CD4-positive, alpha-beta T cell treated with Interleukin-15 for 4 hours (primary cell): ENCODE measurements around the gene CAPN14.

ENCODE experiments used
- DNase-seq: peaks from one replicate; pipeline ENCODE4 v3.0.0-alpha.2; 2020; ENCODE audit warnings: low spot score

CAPN14 gene

DNA sequence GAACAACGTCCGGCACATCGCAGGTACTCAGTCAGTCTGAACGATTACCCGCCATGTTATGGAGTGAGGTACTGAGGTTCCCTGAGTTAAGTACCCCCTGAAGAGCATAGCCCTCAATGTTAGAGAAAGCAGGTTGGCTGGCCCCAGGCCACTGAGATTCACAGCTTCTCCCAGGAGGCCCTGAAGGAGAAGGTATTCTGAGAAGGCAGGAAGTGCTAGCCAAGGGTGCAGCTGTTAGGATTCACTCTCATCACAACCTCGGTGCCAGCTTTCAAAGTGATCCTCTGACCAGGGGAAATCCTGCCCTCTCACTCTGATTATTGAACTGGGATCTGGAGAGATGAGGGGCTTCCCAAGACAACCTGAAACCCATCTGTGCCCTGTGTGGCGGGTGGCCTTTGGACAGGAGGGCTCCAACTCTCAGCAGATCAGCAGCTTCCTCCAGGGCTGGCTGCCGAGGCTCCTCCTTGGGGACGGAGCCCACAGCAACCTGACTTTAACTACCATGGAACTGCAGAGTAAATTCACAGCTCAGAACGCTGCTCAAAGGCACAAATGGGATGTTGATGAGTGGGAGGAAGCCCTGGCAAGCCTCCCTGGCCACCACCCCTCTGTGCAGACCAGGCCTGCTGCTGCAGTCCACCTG lies 24.4 kb upstream of the CAPN14 start:
- no peak for DNase-seq

DNA sequence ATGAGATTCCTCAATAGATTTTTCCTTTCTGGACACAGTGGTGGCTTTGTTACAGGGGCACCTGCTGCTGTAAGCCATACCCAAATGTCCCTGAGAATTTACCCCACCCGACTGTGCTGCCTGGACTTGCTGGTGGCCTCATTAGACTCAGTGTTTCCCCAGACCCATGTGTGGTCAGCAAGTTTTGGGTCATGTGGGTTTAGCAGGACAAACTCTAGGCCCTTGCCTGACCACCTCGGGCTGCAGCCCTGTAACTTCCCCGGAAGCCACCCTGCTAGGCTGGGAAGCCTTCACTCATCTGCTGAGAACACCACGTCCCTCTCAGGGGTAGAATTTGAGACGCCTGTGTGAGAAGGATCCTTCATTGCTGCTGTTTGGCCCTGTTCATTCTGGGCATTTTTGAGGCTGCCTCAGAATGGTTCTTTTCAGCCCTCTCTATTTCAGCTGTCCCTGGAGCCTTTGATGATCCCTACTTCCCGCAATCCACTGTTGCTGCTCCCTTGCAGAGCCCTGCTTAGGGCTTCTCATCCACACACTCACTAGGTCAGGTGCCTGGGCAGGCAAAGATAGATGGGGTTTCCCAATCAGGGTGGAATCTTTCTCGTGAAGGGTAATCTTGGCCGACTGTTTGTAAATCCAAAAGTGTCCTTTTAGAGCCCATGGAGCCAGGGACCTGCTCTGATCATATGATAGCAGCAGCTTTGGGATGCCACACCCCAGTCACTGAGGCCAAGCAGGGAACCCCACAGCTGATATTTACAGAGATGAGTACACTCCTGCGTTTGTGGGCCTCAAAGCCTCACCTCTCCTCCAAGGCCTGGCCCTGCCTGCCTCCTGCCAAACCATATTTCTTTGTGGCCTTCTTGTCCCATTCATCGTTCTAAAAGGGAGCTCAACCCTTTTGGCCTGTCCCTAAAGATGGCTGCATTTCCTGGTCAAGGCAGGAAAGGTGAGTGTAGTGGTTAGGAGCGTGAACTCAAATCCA lies 23.4 kb upstream of the CAPN14 start:
- no peak for DNase-seq

DNA sequence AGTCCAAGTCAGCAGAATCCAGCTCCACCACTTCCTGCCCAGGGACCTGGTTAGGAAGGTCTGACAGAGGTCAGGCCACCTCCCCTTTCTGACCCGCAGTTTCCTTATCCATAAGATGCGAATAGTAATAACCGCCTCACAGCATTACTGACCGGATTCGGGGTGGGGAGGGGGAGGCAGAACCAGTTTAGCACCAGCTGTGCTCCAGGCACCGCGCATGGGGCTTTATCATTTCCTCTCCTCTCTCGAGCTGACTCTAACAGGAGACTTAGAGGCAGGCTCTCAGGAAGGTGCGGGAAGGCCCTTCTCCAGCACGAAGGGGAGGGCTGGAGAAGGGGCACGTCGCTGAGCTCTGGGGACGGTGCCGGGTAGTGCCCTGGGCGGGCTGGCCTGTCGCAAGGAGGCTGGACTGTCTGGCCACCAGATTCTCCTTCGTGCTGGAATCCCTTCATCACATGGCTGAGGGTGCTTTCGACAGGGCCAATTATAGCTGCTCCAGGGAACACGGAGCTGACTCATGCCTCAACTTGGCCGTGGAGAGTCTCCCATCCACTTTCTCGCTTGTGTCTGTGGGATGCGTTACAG lies 22.4 kb upstream of the CAPN14 start:
- DNase-seq: no peak

DNA sequence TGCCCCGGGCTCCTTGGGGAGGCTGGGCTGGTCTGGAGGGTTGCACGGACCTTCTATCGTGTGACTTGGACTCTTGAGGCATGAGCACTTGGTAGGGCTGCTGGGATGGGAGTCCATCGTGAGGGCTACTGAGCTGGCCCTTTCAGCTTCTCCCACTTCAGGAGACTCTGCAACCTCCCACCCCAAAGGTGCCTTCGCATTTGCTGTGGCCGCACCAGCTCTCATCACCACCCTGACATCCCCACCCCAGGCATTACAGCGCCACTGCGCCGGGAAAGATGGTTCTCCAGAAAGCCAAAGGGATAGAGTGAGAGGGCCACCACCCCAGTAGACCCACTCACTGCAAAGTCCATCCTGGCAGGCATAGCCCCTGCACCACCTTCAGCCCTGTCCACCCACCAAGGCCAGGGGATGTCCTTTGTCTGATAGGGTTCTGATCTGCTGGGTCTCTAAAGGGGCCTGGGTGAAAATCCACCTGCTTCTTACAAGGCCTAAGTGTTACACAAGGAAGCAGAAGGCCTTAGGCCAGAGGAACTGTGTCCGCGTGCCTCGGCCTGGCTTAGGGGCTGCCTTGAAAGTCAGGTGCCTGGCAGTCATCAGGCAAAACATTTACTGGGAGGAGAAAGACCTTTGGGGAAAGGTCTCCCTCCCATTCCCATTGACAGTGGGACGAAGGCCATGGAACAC lies 21.7 kb upstream of the CAPN14 start:
- no peak for DNase-seq

DNA sequence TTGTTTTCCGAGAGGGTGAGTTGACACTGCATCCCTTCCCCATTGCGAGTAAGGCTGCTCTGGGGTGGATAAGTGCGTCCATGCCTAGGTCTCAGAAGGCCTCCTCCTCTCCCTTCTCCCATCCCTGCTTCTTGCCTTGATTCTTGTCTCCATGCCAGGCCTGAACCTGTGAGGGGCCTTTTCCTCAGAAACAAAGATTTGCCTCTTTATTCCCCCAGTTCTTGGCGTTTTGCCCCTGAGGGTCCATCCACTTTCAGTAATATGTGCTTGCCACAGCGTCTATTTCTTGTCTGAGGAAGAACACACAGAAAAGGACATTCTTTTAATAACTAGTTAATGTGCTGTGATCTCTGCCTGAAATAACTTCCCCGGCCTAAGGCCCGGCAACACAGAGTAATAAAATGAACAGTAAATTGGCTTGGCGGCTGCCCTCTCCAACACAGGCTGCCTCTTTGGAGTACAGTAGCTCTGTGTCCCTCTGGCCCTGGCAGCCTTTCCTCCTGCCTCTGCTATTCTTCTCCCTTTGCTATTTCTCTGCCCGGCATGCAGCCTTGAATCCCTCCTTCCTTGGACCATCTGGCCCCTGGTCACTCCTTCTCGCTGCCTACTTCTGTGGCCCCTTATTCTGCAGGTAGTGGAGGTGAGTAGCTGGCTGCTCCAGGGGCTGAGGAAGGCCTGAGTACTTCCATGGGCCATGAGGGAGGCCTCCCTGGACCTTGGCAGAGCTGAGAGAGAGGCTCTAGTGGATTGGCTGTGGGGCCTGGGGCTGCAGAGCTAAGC lies 21.0 kb upstream of the CAPN14 start:
- no peak for DNase-seq

DNA sequence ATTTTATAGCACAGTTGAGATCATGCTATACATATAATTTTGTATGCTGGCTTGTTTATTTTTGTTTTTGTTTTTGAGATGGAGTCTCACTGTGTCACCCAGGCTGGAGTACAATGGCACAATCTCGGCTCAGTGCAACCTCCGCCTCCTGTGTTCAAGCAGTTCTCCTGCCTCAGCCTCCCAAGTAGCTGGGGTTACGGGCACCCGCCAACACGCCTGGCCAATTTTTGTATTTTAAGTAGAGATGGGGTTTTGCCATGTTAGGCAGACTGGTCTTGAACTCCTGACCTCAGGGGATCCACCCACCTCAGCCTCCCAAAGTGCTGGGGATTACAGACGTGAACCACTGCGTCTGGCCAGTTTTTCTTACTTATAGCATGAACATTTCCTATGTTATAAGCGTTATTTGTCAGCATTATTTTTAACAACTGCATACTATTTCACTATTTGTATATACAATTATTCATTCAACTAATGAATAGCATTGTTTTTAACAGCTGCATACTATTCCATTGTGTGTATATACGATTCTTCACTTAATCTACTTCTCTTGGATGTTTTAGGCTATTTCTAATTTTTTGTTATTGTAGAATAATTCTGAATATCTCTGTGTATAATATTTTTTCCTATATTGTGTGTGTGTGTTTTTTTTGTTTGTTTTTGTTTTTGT lies 20.2 kb upstream of the CAPN14 start:
- no peak for DNase-seq

DNA sequence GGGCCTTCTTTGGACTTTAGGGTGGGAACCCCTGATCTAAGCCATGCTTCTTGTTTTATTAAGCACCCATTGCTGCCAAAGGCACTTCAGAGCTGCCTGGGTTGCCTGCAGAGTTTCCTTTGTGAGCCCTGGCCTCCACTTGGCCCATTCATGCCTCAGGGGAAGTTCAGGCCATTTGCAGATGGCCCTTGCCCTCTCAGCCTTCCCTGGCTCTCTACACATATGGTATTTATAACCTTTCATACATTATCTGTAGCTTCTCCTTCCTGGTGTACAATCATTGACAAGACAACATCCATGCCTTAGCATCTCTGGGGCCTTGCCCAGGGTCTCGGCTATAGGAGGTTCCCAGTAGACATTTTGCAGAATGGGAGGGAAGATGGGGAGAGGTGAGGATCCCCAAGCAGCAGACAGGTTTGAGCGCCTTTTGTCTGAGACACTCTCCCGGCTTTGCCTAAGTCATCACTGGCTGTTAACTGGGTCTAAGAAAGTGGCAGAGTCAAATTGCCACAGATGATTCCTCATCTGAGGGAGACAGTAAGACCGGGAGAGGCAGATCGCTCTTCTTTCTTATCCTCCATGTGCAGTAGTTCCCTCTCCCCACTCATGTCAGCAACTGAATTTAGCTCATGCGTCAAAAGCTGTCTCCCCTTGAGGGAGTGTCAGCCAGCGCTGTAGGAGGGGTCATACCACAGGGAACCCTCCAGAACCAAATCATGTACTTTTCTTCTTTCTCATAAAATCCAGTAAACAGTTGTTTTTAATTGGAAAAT lies 19.3 kb upstream of the CAPN14 start:
- no peak for DNase-seq

DNA sequence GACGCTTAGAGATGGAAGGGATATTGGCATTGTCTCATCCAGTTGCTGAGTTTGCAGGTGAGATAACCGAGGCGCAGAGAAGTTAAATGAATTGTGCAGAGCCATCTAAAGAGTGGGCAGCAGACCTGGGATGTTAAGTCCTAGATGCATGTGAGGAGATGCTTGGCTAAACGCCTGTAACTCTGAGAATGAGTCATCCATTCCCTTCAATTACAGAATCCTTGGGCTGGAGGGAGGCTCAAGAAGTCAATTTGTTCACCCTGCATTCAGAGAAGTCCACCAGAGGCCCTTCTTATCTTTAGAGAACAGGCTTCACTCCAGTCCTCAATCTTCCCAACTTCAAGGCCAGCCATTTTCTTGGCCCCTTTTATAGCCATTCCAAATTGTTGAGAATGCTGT lies 18.2 kb upstream of the CAPN14 start:
- DNase-seq: no peak

DNA sequence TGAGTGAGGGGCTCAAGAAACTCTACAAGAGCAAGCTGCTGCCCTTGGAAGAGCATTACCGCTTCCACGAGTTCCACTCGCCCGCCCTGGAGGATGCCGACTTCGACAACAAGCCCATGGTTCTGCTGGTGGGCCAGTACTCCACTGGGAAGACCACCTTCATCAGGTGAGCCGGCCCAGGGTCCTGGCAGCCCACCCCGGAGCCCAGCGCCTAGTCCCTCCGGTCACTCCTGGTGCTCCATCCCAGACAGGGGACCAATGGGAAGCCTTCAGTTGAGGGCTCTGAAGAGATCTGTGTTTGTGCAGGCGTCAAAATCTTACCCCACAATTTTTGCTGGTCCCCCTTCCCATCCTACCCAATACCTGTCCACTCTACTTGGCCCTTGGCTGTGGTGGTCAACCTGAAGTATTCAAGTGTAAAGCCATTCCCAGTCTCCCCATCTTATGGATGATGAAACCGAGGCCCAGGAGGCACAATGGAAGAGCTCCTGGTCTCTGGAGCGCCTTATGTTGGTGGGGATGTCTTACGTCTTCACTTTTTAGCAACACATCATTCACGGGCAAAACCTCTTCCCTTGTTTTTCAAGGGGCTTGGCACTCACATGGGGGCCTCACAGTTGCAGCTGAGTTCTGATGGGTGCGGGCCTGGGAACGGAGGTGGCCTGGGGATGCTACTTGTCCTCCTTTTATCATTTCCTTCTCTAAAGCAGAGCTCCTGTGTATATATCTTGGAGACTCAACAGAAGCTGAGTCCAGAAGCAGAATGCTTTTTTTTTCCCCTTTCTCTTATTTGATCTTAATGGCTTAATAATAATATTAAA lies 17.6 kb upstream of the CAPN14 start:
- DNase-seq: no peak

DNA sequence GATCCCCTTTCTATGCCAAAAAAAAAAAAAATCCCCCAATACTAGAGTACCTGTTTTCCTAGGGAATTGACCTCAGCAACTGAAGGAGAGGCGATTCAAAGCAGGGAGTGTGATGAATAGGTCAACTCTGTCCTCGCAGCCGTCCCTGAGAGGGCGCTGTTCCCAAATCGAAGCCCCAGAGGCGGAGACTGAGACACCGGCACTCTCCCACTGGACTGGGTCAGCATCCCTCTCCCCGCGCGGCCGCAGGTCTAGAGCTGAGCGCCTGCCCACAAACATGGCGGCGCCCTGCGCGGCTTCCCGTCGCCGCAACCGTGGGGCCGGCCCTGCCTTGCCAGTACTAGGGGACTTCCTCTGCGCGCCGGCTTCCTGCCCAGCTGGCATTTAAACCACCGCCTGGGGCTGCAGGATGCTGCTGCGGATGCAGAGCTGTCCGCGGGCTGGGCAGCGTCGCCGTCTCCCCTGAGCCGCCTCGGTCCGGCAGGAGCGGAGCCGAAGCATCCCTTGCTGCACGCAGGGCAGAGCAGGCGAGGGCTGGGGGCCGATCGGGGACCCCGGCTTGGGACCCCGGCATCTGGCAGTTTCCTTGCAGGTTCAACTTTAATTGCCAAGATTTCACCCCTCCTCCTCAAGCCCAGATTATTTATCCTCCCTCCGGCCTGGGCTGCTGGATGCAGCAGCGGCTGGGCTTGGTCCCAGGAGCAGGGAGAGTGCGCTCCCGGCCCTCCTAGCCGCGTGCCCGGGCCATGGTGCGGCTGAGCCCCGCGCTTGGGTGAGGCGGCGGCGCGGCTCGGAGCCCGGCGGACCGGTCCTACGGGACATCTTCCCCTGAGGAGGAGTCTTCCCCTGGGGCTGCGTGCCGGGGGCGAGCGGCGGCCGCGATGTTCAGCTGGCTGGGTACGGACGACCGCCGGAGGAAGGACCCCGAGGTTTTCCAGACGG lies 16.7 kb upstream of the CAPN14 start, which contains the start of gene EHD3:
Gene EHD3, plus strand, starts transcription at position 412 of the 942 bp plus-strand sequence. Its CDS starts 470 bp downstream, at position 882.
- peak; percentile 76 for DNase-seq

DNA sequence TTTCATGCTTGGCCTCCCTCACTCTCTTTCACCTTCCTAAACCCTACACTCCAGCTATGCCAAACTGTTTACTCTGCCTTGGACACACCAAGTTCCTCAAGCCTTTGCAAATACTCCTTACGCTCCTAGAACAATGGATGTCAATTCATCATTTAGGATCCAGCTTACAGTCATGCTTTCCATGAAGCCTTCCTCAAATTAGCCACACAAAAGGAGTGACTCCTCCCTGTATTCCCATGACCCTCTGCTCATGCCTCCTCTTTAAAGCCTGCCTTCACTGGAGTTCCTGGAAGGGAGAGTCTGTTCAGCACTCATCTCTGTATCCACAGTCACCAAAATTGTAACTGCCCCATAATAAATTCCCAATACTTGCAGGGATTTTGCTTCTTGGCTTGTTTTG lies 15.9 kb upstream of the CAPN14 start:
- no peak for DNase-seq

DNA sequence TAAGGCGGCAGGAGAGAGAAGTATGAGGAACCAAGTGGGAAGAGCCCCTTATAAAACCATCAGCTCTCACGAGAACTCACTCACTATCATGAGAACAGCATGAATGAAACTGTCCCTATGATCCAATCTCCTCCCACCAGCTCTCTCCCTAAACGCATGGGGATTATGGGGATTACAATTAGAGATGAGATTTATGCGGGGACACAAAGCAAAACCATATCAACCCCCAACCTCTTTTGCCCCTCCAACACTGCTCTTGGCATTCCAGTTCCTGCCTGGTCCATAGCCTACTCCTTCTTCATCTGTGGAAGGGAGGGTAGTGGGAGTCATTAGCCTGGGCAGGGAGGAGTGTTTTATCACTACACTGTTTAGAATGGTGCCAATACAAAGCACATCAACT lies 15.3 kb upstream of the CAPN14 start:
- no peak for DNase-seq

DNA sequence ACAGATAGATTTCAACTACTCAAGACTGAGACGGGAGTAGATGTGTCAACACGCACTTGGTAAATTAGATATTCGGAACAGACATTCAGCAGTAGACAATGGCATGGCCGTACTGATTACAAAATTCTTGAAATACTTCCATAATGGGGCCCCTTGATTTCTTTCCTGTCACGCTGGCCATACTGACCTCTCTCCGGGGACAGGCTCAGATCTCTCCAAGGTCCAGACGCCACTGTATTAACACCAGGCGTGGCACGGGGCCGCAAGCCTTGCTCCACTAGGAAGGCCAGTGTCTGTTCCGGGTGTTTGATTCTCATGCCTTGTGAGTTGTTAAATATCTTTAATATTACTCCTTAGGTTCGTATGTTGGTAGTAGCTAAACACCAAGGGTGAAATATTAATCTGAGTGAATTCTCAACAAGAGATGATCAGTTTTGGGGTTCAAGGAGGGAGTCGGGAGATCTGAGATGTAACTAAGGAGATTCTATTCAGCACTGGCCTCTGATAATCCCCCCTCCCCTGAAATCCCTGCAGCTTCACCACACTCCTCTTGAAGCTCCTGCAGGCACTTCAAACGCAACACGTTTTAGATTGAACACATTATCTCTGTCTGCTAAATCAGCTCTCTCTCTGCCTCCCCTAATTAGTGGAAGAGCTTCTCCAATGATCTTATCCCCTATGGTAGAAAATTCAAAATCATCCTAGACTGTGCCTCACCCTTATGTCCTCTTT lies 14.4 kb upstream of the CAPN14 start:
- no peak for DNase-seq

DNA sequence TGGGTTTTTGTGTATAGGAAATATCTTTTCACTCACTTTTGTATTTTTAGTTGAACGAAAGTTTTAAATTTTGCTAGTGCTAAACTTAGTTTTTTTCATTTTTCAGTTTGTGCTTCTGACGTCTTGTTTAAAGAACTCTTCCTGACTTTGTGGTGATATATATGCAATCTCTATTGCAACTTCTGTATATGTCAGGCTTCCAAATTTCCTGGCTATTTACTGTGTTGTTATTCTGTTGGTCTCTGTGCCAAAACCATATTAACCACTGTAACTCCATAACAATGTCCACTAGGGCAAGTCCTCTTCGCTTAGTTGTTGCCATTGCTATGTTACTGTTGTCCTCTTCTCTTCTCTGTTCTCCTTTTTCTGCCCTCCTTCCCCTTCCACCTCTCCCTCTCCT lies 13.4 kb upstream of the CAPN14 start:
- DNase-seq: no peak

DNA sequence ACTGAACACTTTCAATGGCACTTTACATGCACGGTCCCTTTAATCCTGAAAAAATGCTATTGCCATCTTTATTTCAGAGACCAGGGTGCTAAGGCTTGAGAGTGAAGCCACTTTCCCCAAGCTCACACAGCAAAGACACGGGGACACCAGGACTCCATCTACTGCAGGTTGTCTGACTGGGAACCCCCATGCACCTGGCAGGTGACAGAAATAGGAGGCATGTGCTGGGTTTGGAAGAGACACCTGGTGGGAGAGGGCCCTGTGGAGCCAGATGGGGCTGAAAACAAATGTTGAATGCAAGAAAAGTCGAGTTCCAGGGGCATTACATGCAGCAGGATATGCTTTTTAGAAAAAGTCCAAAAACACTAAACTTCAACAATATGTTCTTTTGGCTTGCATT lies 11.4 kb upstream of the CAPN14 start:
- DNase-seq: no peak

DNA sequence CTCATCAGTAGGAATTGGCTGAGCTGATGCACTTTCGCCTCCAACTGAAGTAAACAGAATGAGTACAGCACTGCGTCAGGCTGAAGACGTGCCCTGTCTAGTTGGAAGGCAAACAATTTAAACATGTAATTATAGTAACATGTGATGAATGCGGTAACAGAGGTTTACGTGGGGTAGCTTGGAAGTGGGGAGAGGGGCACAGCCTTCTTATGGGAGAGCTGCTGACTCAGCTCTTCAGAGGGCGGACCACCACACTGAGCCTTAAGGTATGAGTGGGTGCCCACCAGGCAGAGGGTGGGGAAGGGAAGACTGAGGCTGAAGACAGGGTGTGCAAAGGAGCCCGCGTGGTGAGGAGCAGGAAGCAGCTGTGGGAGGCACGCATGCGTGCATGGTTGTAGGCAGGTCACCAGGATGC lies 10.4 kb upstream of the CAPN14 start:
- DNase-seq: no peak

DNA sequence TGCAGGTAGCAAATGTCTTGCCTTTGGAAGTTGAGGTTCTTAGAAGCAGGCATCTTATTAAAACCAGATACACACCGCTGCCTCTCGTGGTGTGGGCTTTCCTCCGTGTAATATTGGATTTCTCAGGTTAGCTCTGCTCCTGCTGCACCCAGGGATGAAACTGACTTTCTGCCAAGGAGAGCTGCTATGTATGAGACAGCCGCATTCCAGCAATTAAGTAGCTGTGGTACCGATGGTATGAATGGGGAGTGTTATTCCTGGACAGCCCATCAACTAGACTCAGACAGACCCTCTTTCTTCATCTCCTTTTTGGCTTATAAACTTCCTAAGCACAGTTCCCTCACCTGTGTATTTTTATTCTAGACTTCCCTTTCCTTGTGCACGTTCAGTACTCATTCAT lies 9.8 kb upstream of the CAPN14 start:
- DNase-seq: no peak
